ENCODE measurements around the gene PAEP.

The PAEP gene

GRCh38 chr9:135604437-135605237, 43.1 kb downstream of the PAEP start:
- DNase-seq: peak; percentile 70

GRCh38 chr9:135605238-135605781, 43.8 kb downstream of the PAEP start:
- DNase-seq: no peak

- no peak for DNase-seq
These were observed 45.3 kb downstream of the PAEP start for GRCh38 chr9:135606885-135607259.

GRCh38 chr9:135607401-135608293, 46.1 kb downstream of the PAEP start:
- DNase-seq: no peak

- no peak for DNase-seq
These were observed 46.9 kb downstream of the PAEP start for GRCh38 chr9:135608294-135608998.

GRCh38 chr9:135608999-135609317, 47.4 kb downstream of the PAEP start:
- DNase-seq: no peak

GRCh38 chr9:135609366-135609955, 47.9 kb downstream of the PAEP start:
- DNase-seq: no peak

GRCh38 chr9:135610290-135611141, 49.0 kb downstream of the PAEP start:
- DNase-seq: no peak

- DNase-seq: no peak
These were observed 49.8 kb downstream of the PAEP start for GRCh38 chr9:135611142-135611874.

GRCh38 chr9:135611875-135612209, 50.3 kb downstream of the PAEP start:
- no peak for DNase-seq

- DNase-seq: peak; percentile 87
These were observed 50.9 kb downstream of the PAEP start for GRCh38 chr9:135612437-135612836.

GRCh38 chr9:135612981-135613910, 51.7 kb downstream of the PAEP start:
- peak; percentile 31 for DNase-seq

GRCh38 chr9:135613946-135614805, 52.6 kb downstream of the PAEP start:
- no peak for DNase-seq

GRCh38 chr9:135614821-135615665, 53.5 kb downstream of the PAEP start:
- no peak for DNase-seq

GRCh38 chr9:135615666-135616618, 54.4 kb downstream of the PAEP start:
- no peak for DNase-seq

All from DMS79 treated with DMSO at 0.1 percent for 48 hours (cell line).